Neural progenitor cell (in vitro differentiated cells): ENCODE measurements around the gene ADGRD2. TPM values are rescaled to one million over a fixed set of nuclear protein-coding genes. Genes with fewer than 3 reads are reported as not detected.

Experiments
- DNase-seq: peaks from one replicate; pipeline ENCODE4 v3.0.0-alpha.2; 2016; ENCODE audit warnings: low spot score
- H2AFZ ChIP-seq: fragments of 200-600 bp; sonication (generic); replicated peaks from 2 replicates; pipeline ENCODE4 v1.6.1; 2016; ENCODE audit warnings: antibody characterized with exemption
- H3F3A ChIP-seq: fragments of 200-600 bp; sonication (generic); 2 replicates; pipeline ENCODE4 v1.6.1; 2016; ENCODE audit warnings: antibody characterized with exemption, low read depth
- H3K27ac ChIP-seq: fragments of 200-600 bp; sonication (generic); 2 replicates; pipeline ENCODE4 v1.5.1; 2016; ENCODE audit warnings: mild to moderate bottlenecking
- H3K27me3 ChIP-seq: fragments of 200-600 bp; sonication (generic); 2 replicates; pipeline ENCODE4 v1.6.1; 2016; ENCODE audit warnings: mild to moderate bottlenecking, moderate library complexity
- H3K36me3 ChIP-seq: fragments of 200-600 bp; sonication (generic); 2 replicates; pipeline ENCODE4 v1.5.1; 2016
- H3K4me1 ChIP-seq: fragments of 200-600 bp; sonication (generic); 2 replicates; pipeline ENCODE4 v1.6.1; 2016; ENCODE audit warnings: mixed run types
- H3K4me2 ChIP-seq: fragments of 200-600 bp; sonication (generic); 2 replicates; pipeline ENCODE4 v1.6.1; 2016
- H3K4me3 ChIP-seq: fragments of 200-600 bp; sonication (generic); 2 replicates; pipeline ENCODE4 v1.5.1; 2016
- H3K79me2 ChIP-seq: fragments of 200-600 bp; sonication (generic); 2 replicates; pipeline ENCODE4 v1.6.1; 2016; ENCODE audit warnings: low read depth
- H3K9ac ChIP-seq: fragments of 200-600 bp; sonication (generic); 2 replicates; pipeline ENCODE4 v1.6.1; 2016
- H3K9me3 ChIP-seq: fragments of 200-600 bp; sonication (generic); 2 replicates; pipeline ENCODE4 v1.5.1; 2016; ENCODE audit warnings: low read depth
- H4K20me1 ChIP-seq: fragments of 200-600 bp; sonication (generic); 2 replicates; pipeline ENCODE4 v1.6.1; 2016; ENCODE audit warnings: low read depth
- H3K27ac Mint-ChIP-seq: 3 replicates; pipeline ENCODE4 v1.8.0; 2021; ENCODE audit warnings: mixed read lengths
- H3K27me3 Mint-ChIP-seq: 2 replicates; pipeline ENCODE4 v1.8.0; 2022; ENCODE audit warnings: low read depth, mild to moderate bottlenecking, inconsistent platforms, moderate library complexity, mixed read lengths; ENCODE audit not compliant: insufficient read depth
- H3K36me3 Mint-ChIP-seq: 3 replicates; pipeline ENCODE4 v1.8.0; 2021; ENCODE audit warnings: mixed read lengths
- H3K4me1 Mint-ChIP-seq: 3 replicates; pipeline ENCODE4 v1.8.0; 2021; ENCODE audit warnings: mixed read lengths
- H3K4me3 Mint-ChIP-seq: 3 replicates; pipeline ENCODE4 v1.8.0; 2021; ENCODE audit warnings: mild to moderate bottlenecking, moderate library complexity, mixed read lengths
- H3K9me3 Mint-ChIP-seq: 3 replicates; pipeline ENCODE4 v1.8.0; 2020; ENCODE audit warnings: mixed read lengths
- EZH2 ChIP-seq: fragments of 200-600 bp; sonication (generic); IDR thresholded peaks from 2 replicates; pipeline ENCODE4 v1.6.1; 2017; ENCODE audit warnings: antibody characterized with exemption, mild to moderate bottlenecking, moderate library complexity
- EZH2phosphoT487 ChIP-seq: fragments of 200-600 bp; sonication (generic); IDR thresholded peaks from 2 replicates; pipeline ENCODE4 v1.6.1; 2017; ENCODE audit warnings: antibody characterized with exemption
- total RNA-seq: library from RNA; depleted of rRNA; stranded (reverse); fragments of >200 nt; gene quantifications from 2 replicates; pipeline ENCODE4 v1.2.3, GENCODE V29; 2015; ENCODE audit warnings: low replicate concordance
- TF ChIP-seq, protein P1 (sequence below): fragments of 200-600 bp; sonication (generic); IDR thresholded peaks from 2 replicates; pipeline ENCODE4 v1.5.1; 2017; ENCODE audit warnings: antibody characterized with exemption, mild to moderate bottlenecking

The ADGRD2 gene
- total RNA-seq, 1 donor from 2014 or later: 0.13 TPM

DNA sequence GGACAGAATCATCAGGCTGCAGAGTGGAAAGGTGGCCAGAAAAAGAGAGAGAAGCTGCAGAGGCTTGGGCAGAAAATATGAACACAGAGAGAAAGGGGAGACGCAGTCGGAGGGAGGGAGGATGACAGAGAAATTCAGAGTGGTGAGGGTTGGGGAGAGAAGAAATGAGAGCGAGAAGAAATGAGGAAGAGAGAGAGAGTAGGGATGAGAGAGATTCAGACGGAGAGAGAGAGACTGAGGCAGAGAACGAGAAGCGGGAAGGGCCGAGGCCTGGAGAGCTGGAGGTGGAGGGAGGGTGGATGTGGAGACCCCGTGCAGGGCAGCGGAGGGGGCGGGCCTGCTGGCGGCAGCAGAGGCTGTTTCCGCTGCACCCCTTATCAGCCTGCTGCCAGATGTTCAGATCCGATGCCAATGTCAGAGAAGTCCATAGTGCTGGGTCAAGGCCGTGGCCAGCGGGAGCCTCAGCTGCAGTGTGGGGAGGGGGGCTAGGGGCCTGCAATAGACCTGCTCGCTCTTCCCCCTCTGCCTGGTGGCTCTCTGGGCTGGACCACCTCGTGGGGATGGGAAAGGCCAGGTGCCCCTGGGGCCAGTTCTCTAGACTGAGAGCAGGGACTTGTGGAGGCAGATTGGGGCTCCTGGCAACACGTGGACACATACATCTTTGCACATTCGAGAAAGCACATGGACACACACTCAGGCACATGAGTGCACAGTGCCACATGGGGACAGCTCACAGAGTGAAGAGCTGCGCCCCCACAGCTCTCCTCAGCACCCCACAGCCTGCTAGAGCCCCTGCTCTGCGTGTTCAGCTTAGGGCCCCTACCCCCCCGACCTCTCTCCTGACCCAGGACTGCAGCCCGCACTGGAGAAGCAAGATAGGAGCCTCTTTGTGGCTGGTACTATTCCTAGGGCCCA lies 61.9 kb downstream of the ADGRD2 start:
- H3F3A ChIP-seq: peaks cover 17% of the 10 kb centered on the region
- peaks cover 21% of the 10 kb centered on the region for H3K4me1 ChIP-seq
- H3K79me2 ChIP-seq: no peaks in the 10 kb centered on the region
- no peak overlapping the region for H3K4me3 ChIP-seq
- H3K27ac ChIP-seq: no peak overlapping the region
- peaks cover 7% of the 10 kb centered on the region for H3K36me3 Mint-ChIP-seq
- DNase-seq: no peak
- no peaks in the 10 kb centered on the region for H3K9me3 Mint-ChIP-seq
- no peaks in the 10 kb centered on the region for H3K9me3 ChIP-seq
- TF ChIP-seq, protein P1, sequence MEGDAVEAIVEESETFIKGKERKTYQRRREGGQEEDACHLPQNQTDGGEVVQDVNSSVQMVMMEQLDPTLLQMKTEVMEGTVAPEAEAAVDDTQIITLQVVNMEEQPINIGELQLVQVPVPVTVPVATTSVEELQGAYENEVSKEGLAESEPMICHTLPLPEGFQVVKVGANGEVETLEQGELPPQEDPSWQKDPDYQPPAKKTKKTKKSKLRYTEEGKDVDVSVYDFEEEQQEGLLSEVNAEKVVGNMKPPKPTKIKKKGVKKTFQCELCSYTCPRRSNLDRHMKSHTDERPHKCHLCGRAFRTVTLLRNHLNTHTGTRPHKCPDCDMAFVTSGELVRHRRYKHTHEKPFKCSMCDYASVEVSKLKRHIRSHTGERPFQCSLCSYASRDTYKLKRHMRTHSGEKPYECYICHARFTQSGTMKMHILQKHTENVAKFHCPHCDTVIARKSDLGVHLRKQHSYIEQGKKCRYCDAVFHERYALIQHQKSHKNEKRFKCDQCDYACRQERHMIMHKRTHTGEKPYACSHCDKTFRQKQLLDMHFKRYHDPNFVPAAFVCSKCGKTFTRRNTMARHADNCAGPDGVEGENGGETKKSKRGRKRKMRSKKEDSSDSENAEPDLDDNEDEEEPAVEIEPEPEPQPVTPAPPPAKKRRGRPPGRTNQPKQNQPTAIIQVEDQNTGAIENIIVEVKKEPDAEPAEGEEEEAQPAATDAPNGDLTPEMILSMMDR: no peak
- no peak for TF ChIP-seq EZH2phosphoT487
- no peak for TF ChIP-seq EZH2
- H3K4me3 Mint-ChIP-seq: no peak overlapping the region
- peaks cover 8% of the 10 kb centered on the region for H3K27me3 Mint-ChIP-seq
- no peaks in the 10 kb centered on the region for H3K27me3 ChIP-seq
- H3K4me2 ChIP-seq: no peak overlapping the region
- peaks cover 36% of the 10 kb centered on the region for H3K4me1 Mint-ChIP-seq
- H4K20me1 ChIP-seq: peaks cover 7% of the 10 kb centered on the region
- no peak overlapping the region for H2AFZ ChIP-seq
- H3K36me3 ChIP-seq: no peaks in the 10 kb centered on the region
- no peak overlapping the region for H3K9ac ChIP-seq
- peak overlapping the region; percentile 17 for H3K27ac Mint-ChIP-seq

DNA sequence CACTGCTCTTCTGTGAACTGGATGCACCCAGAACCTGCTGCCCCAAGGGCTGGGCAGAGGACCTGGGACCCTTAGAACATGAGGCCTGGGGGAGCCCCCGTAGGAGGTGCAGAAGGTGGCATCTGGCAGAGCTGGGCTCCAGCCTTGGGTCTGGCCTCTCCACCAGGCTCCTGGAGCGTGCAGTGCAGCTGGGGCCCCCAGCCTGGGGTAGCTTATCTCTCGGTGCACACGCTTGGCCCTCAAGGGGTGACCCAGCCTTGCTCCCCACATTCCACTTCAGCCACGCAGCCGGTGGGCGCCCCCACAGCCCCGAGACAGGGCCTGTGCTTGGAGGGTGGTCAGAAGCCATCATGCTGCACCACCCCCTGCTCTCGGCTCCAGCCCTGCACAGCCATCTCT lies 62.6 kb downstream of the ADGRD2 start:
- Histone ChIP-seq H3K27ac (no peak overlapping the region), H3K9me3 (no peaks in the 10 kb centered on the region), H3K27me3 (no peaks in the 10 kb centered on the region), H3K36me3 (no peaks in the 10 kb centered on the region), H3F3A (peaks cover 17% of the 10 kb centered on the region), H2AFZ (no peak overlapping the region), H4K20me1 (peaks cover 7% of the 10 kb centered on the region), H3K79me2 (no peaks in the 10 kb centered on the region), H3K4me3 (no peak overlapping the region), H3K9ac (no peak overlapping the region), H3K4me2 (no peak overlapping the region), H3K4me1 (peaks cover 21% of the 10 kb centered on the region)
- Mint-ChIP-seq H3K4me3 (no peak overlapping the region), H3K9me3 (no peaks in the 10 kb centered on the region), H3K27ac (no peak overlapping the region), H3K36me3 (peaks cover 8% of the 10 kb centered on the region), H3K27me3 (peaks cover 8% of the 10 kb centered on the region), H3K4me1 (peaks cover 36% of the 10 kb centered on the region)
- DNase-seq: no peak
- no peak for TF ChIP-seq EZH2
- TF ChIP-seq EZH2phosphoT487: no peak
- TF ChIP-seq, protein P1: no peak

DNA sequence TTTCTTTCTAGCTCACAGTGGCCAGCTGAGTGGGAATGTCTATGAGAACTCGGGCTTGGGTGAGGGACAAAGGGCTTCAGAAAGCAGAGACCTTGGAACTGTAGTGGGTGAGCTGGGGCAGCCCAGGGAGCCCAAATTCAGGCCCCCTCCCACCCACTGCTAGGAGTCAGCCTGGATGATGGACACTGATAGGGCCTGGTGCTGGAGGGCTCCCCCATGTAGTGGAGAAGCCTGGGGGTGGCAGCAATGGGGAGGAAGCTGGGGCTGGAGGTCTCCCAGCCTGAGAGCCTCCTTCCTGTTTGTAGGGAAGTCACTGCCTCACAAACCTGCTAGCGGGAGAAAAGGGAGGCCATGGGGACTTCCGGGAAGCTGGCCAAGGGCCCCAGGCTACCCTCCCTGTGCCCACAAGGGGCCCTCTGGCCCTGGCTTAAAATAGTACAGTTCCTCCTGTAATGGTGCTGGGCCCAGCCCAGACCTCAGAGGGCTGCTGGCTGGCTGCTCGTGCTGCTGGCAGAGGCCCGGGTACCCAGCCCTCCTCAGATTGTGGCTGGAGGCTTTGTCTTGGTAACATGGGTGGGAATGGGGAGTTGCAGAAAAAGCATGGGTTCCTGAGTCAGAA lies 63.2 kb downstream of the ADGRD2 start:
- Mint-ChIP-seq H3K9me3 (no peaks in the 10 kb centered on the region), H3K27ac (no peak overlapping the region), H3K4me3 (no peak overlapping the region), H3K36me3 (peaks cover 10% of the 10 kb centered on the region), H3K27me3 (peaks cover 8% of the 10 kb centered on the region), H3K4me1 (peaks cover 36% of the 10 kb centered on the region)
- no peaks in the 10 kb centered on the region for H3K27me3 ChIP-seq
- no peaks in the 10 kb centered on the region for H3K36me3 ChIP-seq
- H3K4me2 ChIP-seq: no peak overlapping the region
- TF ChIP-seq EZH2phosphoT487: no peak
- TF ChIP-seq, protein P1: no peak
- TF ChIP-seq EZH2: no peak
- H3K9me3 ChIP-seq: no peaks in the 10 kb centered on the region
- peaks cover 21% of the 10 kb centered on the region for H3K4me1 ChIP-seq
- no peak for DNase-seq
- H3F3A ChIP-seq: peaks cover 22% of the 10 kb centered on the region
- H3K27ac ChIP-seq: no peak overlapping the region
- H3K9ac ChIP-seq: no peak overlapping the region
- H3K79me2 ChIP-seq: no peaks in the 10 kb centered on the region
- H4K20me1 ChIP-seq: peaks cover 7% of the 10 kb centered on the region
- H3K4me3 ChIP-seq: no peak overlapping the region
- H2AFZ ChIP-seq: no peak overlapping the region
